K562 (cell line): ENCODE measurements around the gene CNTRL. TPM values are rescaled to one million over a fixed set of nuclear protein-coding genes. Genes with fewer than 3 reads are reported as not detected.

Experiments used
- ATAC-seq: fragments of 200-7000 bp; cut with Tn5 transposase; 3 replicates; pipeline ENCODE4 v1.9.1; 2020; ENCODE audit warnings: moderate library complexity
- BruUV-seq: library from RNA; stranded (reverse); fragments of 400-500 nt; replicated peaks from 2 replicates; lab custom pipeline; 2021; lab: Mats Ljungman, UMichigan
- CTCF ChIA-PET: fragments of 300-600 bp; formaldehyde crosslinking; extraction: SDS; loops from one replicate; lab custom pipeline; 2021; ENCODE audit warnings: low intra/inter-chr PET ratio; lab: Yijun Ruan, JAX
- POLR2A ChIA-PET: fragments of 300-600, 350-650 bp; sonication (Branson Sonifier 250); formaldehyde crosslinking; extraction: SDS; loops from one replicate; lab custom pipeline; 2021; ENCODE audit warnings: antibody characterized with exemption, inconsistent platforms; lab: Yijun Ruan, JAX
- DNase-seq, 4 experiments: peaks; one replicate each; pipeline versions ENCODE4 v3.0.0 to v3.0.0-alpha.2; 2011 to 2018; ENCODE audit warnings: low spot score in 3 of 4, mixed read lengths in 3 of 4; ENCODE audit errors: extremely low read depth in 1 of 4
- FAIRE-seq: peaks from 2 replicates; lab custom pipeline; 2011; peaks lifted over from hg19 to GRCh38; lab: Jason Lieb, UNC
- H2AFZ ChIP-seq: 2 replicates; pipeline ENCODE4 v1.6.0; 2011; ENCODE audit warnings: low read depth, low read length, control low read depth, inconsistent platforms
- H3K27ac ChIP-seq: fragments of 200-600 bp; 3 replicates; pipeline ENCODE4 v1.8.0; 2011; ENCODE audit warnings: low read depth, mild to moderate bottlenecking, control low read depth, inconsistent platforms, low read length, moderate library complexity, mixed read lengths; ENCODE audit errors: extremely low read depth
- H3K27me3 ChIP-seq, 2 experiments: fragments of 300-600 bp in 1 of 2; 2 replicates in 1 of 2; 3 replicates in 1 of 2; pipeline versions ENCODE4 v1.6.0 to v1.8.0; 2011; ENCODE audit warnings: inconsistent platforms in 2 of 2, low read length in 2 of 2, mild to moderate bottlenecking in 1 of 2, mixed read lengths in 1 of 2, moderate library complexity in 1 of 2; ENCODE audit not compliant: control insufficient read depth in 2 of 2, insufficient read depth in 2 of 2
- H3K36me3 ChIP-seq: fragments of 300-600 bp; 3 replicates; pipeline ENCODE4 v1.8.0; 2011; ENCODE audit warnings: mild to moderate bottlenecking, low read length, inconsistent platforms; ENCODE audit not compliant: control insufficient read depth, insufficient read depth
- H3K4me1 ChIP-seq, 2 experiments: fragments of 200-600 bp in 1 of 2; replicated peaks in 1 of 2; 2 replicates in 1 of 2; 3 replicates in 1 of 2; pipeline versions ENCODE4 v1.5.1 to v1.8.0; 2011; ENCODE audit warnings: inconsistent platforms in 2 of 2, low read length in 2 of 2, mild to moderate bottlenecking in 1 of 2, mixed read lengths in 1 of 2, moderate library complexity in 1 of 2; ENCODE audit not compliant: control insufficient read depth in 2 of 2, insufficient read depth in 2 of 2
- H3K4me2 ChIP-seq: 2 replicates; pipeline ENCODE4 v1.6.1; 2011; ENCODE audit warnings: low read length, control low read depth, inconsistent platforms, mixed read lengths; ENCODE audit not compliant: insufficient read depth
- H3K4me3 ChIP-seq: fragments of 200-600 bp; sonication (generic), shearing (Covaris generic); 2 replicates; pipeline ENCODE4 v1.5.1; 2016; ENCODE audit warnings: control low read depth, inconsistent platforms
- H3K79me2 ChIP-seq: fragments of 200-600 bp; 3 replicates; pipeline ENCODE4 v1.8.0; 2011; ENCODE audit warnings: low read length, inconsistent platforms; ENCODE audit not compliant: control insufficient read depth, insufficient read depth
- H3K9ac ChIP-seq, 2 experiments: 2 replicates each; pipeline versions ENCODE4 v1.6.0 to v1.6.1; 2011; ENCODE audit warnings: low read depth in 2 of 2, low read length in 2 of 2, control low read depth in 1 of 2, inconsistent platforms in 1 of 2, mild to moderate bottlenecking in 1 of 2, mixed read lengths in 1 of 2; ENCODE audit not compliant: insufficient read depth in 1 of 2
- H3K9me1 ChIP-seq: one replicate; pipeline ENCODE4 v1.6.0; 2011; ENCODE audit warnings: inconsistent platforms, mild to moderate bottlenecking, low read length, moderate library complexity; ENCODE audit not compliant: control insufficient read depth, insufficient read depth
- H3K9me3 ChIP-seq: replicated peaks from 2 replicates; pipeline ENCODE4 v1.5.1; 2011; ENCODE audit warnings: low read depth, low read length, inconsistent platforms; ENCODE audit not compliant: control insufficient read depth, insufficient read depth
- H4K20me1 ChIP-seq: replicated peaks from 2 replicates; pipeline ENCODE4 v1.6.1; 2011; ENCODE audit warnings: low read length, inconsistent platforms, mixed read lengths; ENCODE audit not compliant: control insufficient read depth, insufficient read depth
- BCL6 ChIP-seq: fragments of 250-450 bp; sonication (Bioruptor Pico); IDR thresholded peaks from 2 replicates; pipeline ENCODE4 v1.4.0; 2020
- GABPA ChIP-seq: fragments of 200-800 bp; sonication (Bioruptor generic); conservative IDR thresholded peaks from 2 replicates; pipeline ENCODE4 v1.6.1; 2016; ENCODE audit warnings: low read depth, missing genetic modification characterization, missing compliant biosample characterization
- KDM1A ChIP-seq, 2 experiments: fragments of 450-650 bp; IDR thresholded peaks; 2 replicates each; pipeline ENCODE4 v1.6.1; 2016; ENCODE audit warnings: mild to moderate bottlenecking in 2 of 2
- NFE2L1 ChIP-seq: fragments of 450-650 bp; IDR thresholded peaks from 2 replicates; pipeline ENCODE4 v1.6.1; 2016; ENCODE audit warnings: missing genetic modification characterization, low read depth, mild to moderate bottlenecking, missing compliant biosample characterization, moderate library complexity, borderline replicate concordance
- PTTG1 ChIP-seq: fragments of 450-650 bp; IDR thresholded peaks from 2 replicates; pipeline ENCODE4 v1.6.1; 2016; ENCODE audit warnings: low read depth, mild to moderate bottlenecking, missing genetic modification characterization, missing compliant biosample characterization
- TRIM28 ChIP-seq: fragments of 450-650 bp; IDR thresholded peaks from 2 replicates; pipeline ENCODE4 v1.6.1; 2017
- ZFPM2 ChIP-seq: fragments of 250-450 bp; sonication (Bioruptor Pico); IDR thresholded peaks from 2 replicates; pipeline ENCODE4 v1.5.1; 2022; ENCODE audit warnings: mild to moderate bottlenecking
- WGBS: fragments of 100-300 bp; shearing (Covaris generic); methylation state at CpG from one replicate; pipeline ENCODE4 v1.1.6; 2016; ENCODE audit warnings: low coverage, mixed read lengths; ENCODE audit not compliant: insufficient coverage; ENCODE audit errors: missing lambda C conversion rate; 5-methylcytosine and 5-hydroxymethylcytosine counted together
- in situ Hi-C: fragments of 300-500 bp; cut with MboI; formaldehyde crosslinking; loops from 4 replicates; pipeline ENCODE4 v1.15.0; 2018; ENCODE audit warnings: inconsistent platforms, mixed read lengths
- intact Hi-C: fragments of 100-400 bp; cut with micrococcal nuclease; formaldehyde crosslinking; loops from 2 replicates; pipeline ENCODE4 v1.14.2; 2022
- polyA plus RNA-seq, 8 experiments: library from polyadenylated mRNA; depleted of rRNA in 4 of 8; stranded (reverse) in 5 of 8; unstranded in 3 of 8; fragments of >200 nt; fragmentation: Nextera tagmentation in 2 of 8; fragmentation: Illumina TruSeq in 1 of 8; extraction: Ambion mirVana in 2 of 8; extraction: Trizol in 1 of 8; gene quantifications; 2 replicates each; pipeline versions ENCODE4 v1.2.1 to v1.2.3, GENCODE V29; 2011 to 2014; ENCODE audit warnings: inconsistent platforms in 1 of 8, missing spikeins in 1 of 8
- total RNA-seq, 7 experiments: library from RNA; depleted of rRNA in 6 of 7; stranded (reverse); fragments of >200 nt in 6 of 7; fragmentation: Illumina TruSeq in 2 of 7; extraction: Trizol in 2 of 7; gene quantifications; 2 replicates each; pipeline versions ENCODE4 v1.2.1 to v1.2.3, GENCODE V29; 2011 to 2021; ENCODE audit warnings: low replicate concordance in 1 of 7

CNTRL gene
- total and polyA plus RNA-seq, 9 of the 15 experiments (the other 6 are each of a cell fraction or from before 2014, with no cell fraction given): 9.2 to 28.9 (median 20.5) TPM

GRCh38 chr9:121172726-121173487 is 98.2 kb downstream of the CNTRL start (continued):
- no peak for TF ChIP-seq NFE2L1
- no peak for TF ChIP-seq TRIM28
- peak; percentile 50 to 53; a peak in 3 of 4 replicates for TF ChIP-seq KDM1A (IDR thresholded peaks at IDR 0.05)
- no peak for TF ChIP-seq GABPA
- no peak for TF ChIP-seq BCL6
- TF ChIP-seq, all 486 proteins: peak for 1

- intact Hi-C loops (no loop called here), in situ Hi-C loops (no loop called here)
- TF ChIP-seq ZFPM2 (CRISPR knock-in tag) (no peak), PTTG1 (no peak)
- ChIA-PET CTCF (no interaction called here), POLR2A (no interaction called here)
- no peaks in the 10 kb centered on the region for H3K27me3 ChIP-seq
- FAIRE-seq (no peak), DNase-seq (no peak), ATAC-seq (no peak)
- H3K79me2 ChIP-seq: no peaks in the 10 kb centered on the region
- no peak overlapping the region for H3K4me2 ChIP-seq
- H3K4me1 ChIP-seq: no peaks in the 10 kb centered on the region; a peak in 1 of 5 replicates
- H3K4me3 ChIP-seq: no peak overlapping the region
- H3K27ac ChIP-seq: no peak overlapping the region
- BruUV-seq: no TSS peak
- no peaks in the 10 kb centered on the region for H3K9me3 ChIP-seq
- WGBS: 85% methylated on average over 6 of the region's 7 CpGs
- no peak overlapping the region for H2AFZ ChIP-seq
- no peaks in the 10 kb centered on the region for H3K9me1 ChIP-seq
- peaks cover 88% of the 10 kb centered on the region; the same call in 2 of the 3 replicates for H3K36me3 ChIP-seq
- H3K9ac ChIP-seq: no peak overlapping the region
- no peaks in the 10 kb centered on the region for H4K20me1 ChIP-seq
Observed at GRCh38 chr9:121173501-121173900, 98.7 kb downstream of the CNTRL start.
